GM13976 (cell line): ENCODE results near the gene TEDC1.

ENCODE experiments used
- DNase-seq: peaks from one replicate; pipeline ENCODE4 v3.0.0; 2012; ENCODE audit warnings: low spot score
- in situ Hi-C: fragments of 300-500 bp; cut with MboI; formaldehyde crosslinking; loops from one replicate; pipeline ENCODE4 v1.12.0; 2022; ENCODE audit warnings: low sequenced_read_pairs, mixed read lengths, inconsistent platforms; ENCODE audit not compliant: unreplicated experiment
- TF ChIP-seq, protein P1 (sequence below): IDR thresholded peaks from 2 replicates; pipeline ENCODE4 v1.5.1; 2012; ENCODE audit warnings: borderline replicate concordance, mild to moderate bottlenecking; ENCODE audit not compliant: insufficient read depth; ENCODE audit errors: extremely low read depth, missing control alignments, control extremely low read depth

The TEDC1 gene

DNA sequence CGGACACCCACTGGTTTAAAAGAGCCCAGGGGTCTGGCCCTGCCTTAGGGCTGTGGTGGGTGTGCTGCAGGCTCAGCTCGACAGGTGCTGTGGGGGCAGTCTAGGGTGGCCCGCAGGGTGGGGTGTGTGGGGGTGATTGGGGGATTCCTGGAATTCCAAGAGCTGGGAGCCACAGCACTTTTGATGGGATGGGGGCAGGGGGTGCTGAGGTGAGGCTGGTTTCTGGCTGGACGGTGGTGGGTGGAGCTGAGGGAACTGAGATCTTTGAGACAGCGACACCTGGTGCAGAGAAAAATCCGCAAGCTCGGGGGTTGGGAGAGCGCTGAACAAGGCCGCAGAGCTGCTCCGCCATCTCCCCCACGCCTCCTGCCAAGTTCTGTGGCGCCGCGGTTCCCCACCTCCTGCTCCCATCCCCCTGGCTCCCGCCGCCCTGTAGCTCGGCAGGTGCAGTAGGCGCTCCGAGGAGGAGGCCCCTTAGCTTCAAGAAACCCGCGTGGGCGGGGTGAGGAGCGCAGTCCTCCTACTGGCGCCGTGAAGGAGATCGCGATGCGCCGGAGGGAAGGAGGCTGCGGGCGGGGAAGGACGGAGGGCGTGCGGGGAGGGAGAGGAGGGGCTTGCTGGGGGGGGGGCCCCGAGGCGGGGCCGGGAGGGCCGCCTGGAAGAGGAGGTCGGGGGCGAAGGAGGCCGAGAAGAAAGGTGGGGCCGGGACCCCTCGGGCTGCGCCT, 1.3 kb upstream of the TEDC1 start:
- in situ Hi-C loops: loop anchor here (10.0 kb wide), 1 partner anchor 115 kb away; no protein-coding TSS in a partner anchor
- peak; percentile 84 for DNase-seq
- TF ChIP-seq, protein P1, sequence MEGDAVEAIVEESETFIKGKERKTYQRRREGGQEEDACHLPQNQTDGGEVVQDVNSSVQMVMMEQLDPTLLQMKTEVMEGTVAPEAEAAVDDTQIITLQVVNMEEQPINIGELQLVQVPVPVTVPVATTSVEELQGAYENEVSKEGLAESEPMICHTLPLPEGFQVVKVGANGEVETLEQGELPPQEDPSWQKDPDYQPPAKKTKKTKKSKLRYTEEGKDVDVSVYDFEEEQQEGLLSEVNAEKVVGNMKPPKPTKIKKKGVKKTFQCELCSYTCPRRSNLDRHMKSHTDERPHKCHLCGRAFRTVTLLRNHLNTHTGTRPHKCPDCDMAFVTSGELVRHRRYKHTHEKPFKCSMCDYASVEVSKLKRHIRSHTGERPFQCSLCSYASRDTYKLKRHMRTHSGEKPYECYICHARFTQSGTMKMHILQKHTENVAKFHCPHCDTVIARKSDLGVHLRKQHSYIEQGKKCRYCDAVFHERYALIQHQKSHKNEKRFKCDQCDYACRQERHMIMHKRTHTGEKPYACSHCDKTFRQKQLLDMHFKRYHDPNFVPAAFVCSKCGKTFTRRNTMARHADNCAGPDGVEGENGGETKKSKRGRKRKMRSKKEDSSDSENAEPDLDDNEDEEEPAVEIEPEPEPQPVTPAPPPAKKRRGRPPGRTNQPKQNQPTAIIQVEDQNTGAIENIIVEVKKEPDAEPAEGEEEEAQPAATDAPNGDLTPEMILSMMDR: peak; percentile 65

DNA sequence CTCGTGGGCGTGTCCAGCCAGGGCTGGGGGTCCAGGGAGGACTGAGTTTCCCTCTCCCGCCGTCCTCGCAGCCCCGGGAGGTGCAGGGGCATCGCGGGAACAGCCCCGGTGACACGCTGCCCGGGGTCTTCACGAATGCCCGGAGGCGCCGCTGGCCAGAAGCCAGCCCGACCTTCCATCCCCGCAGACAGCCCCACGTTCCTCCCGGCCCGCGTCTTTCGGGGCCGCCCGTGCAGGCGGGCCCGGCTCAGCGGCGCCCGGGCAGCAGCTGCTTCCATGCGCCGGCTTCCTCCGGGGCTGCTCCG, 827 bp upstream of the TEDC1 start:
- no peak for DNase-seq
- in situ Hi-C loops: no loop called here
- TF ChIP-seq, protein P1: no peak

DNA sequence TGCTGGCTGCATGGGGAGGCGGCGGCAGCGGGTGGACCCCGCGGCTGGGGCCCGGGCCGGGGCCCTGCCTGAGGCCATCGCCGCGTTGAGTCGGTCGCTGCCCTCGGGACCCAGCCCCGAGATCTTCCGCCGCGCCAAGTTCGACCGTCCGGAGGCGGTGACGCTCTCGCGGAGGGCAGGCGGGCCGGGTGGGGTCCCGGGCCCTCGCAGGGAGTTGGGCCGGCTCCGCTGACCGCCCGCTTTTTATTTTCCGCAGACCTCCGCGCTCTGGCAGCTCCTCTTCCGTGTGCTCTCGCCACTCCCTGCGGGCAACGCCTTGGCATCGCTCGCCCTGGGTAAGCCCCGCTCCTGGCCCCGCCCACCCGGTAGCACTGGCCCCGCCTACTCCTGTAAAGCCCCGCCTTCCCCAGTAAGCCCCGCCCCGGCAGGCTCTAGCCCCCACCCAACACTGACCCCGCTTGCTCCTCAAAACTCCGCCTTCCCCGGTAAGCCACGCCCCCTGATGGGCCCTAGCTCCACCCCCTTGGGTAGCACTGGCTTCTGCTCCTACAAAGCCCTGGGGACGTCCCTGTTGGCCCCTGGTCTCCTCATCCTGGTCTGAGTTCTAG, 424 bp downstream of the TEDC1 start:
- TF ChIP-seq, protein P1: no peak
- in situ Hi-C loops: no loop called here
- DNase-seq: peak; percentile 96

DNA sequence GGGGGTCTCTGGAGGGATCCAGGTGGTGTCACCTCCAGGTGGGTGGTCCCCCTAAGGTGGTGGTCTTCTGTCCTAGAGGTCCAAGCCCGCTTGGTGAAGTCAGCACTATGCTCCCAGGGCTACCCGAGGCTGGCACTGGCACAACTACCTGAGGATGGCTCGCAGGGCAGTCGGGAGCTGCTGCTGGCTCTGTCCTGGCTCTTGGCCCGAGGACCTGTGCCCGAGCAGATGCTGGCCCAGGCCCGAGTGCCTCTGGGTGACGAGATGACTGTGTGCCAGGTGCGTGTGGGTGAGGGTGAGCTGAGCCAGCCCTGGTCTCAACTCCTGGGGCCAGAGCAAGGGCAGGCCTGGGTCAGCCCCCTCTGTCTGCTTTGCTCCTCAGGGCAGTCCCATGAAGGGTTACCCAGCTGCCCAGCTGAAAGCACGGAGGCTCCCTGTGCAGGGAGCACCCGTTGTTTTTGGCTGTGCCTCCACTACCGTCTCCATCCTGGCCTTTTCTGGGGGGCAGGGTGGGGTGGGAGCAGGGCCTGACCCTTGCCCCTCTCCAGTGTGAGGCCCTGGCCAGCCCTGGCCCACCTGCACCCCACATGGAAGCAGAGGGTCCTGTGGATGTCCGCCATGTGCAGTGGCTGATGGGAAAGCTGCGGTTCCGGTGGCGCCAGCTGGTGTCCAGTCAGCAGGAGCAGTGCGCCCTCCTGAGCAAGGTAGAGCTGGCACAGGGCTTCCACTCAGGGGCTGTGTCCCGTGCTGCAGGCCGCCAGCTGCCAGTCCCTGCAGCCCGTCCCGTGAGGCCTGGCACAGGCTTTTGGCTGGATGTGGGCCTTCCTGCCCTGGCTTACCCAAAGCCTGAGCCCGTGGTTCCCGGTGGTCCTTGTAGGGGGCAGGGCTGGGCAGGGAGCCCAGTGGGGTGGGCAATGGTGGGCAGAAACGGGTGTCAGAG, 1.3 kb downstream of the TEDC1 start:
- no peak for DNase-seq
- TF ChIP-seq, protein P1: no peak
- in situ Hi-C loops: no loop called here

DNA sequence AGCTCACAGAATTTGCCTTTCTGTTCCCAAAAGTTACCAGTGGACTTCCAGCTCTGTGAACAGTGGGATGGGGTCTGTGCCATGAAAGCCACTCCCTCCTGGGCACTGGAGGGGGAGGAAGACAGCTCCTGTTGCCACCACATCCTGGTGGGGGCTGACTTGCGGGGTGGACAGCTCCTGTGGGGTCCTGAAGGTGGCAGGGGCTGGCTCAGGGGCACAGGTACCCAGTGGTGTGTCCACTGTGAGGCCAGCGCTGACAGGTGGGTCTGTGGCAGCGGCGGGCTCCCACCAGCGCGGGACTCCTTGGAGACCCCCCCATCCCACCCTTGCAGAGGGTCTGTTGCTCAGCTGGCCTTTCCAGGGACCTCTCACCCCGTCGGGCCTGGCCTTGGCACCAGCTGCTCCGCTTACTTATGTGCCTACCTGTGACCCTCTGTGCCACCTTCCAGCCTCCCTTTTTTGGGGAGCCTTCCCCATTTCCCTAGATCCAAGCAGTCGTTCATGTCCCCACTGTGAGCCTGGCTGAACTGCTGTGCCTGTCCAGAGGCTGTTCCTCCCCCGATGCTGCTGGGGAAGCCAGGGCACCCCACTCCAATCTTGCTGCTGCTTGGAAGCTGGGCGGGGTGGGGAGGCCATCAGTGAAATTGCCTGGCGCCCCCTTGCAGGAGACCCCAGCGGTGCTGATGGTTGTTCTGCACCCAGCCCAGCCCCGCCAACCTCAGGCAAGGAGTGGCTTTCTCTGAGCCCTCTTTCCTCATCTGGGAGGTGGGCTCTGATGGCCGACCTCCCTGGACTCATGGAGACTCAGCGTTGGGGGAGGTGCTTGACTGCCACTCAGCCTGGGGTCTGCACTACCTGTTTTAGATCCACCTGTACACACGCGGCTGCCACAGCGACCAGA, 2.2 kb downstream of the TEDC1 start:
- no peak for DNase-seq
- in situ Hi-C loops: no loop called here
- TF ChIP-seq, protein P1: no peak
